ENCODE results near the gene ZNF628.
"Not testable (repeated sequence)": the region's sequence is repeated elsewhere in the genome, so short reads cannot be mapped to it uniquely, and the experiment has no call there.

ZNF628 gene

DNA sequence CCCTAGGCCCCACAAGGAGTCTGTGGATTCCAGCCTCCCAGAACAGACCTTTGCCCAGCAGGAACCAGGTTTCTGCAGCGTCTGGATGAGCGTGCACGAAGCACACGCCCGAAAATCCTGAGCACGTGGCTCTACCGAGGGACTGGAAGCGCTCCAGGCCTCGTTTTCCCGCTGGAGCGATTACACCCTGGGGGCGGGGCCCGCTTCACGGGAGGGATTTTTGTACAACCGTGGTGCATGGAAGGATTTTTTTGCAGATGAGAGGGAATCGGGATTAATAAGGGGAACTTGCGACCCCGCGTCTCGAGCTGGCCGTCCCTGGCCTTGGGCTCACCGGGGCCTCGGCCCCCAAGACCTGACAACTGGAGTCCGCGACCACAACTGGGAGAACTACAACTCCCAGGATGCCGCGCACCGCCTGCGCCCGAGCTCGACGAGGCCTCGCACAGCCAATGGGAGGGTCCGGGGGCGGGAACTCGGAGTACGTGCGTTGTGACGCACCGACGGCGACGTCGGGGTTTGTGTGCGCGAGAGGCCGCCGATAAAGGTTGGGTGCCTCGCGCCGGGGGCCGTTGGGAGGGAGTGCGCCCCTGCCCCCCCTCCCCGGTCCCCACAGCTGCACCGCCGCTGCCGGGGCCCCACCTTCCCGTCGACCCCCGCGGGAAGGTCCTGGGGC lies at the start of gene ZNF628:
Gene ZNF628, plus strand, starts transcription at position 518 of the 676 bp plus-strand sequence. CDS start 3,294 bp downstream, outside the sequence.
- peak; percentile 94 to 99 (median 97) for DNase-seq (ENCODE audit: low read depth in 4 of 4, low spot score in 1 of 4)

DNA sequence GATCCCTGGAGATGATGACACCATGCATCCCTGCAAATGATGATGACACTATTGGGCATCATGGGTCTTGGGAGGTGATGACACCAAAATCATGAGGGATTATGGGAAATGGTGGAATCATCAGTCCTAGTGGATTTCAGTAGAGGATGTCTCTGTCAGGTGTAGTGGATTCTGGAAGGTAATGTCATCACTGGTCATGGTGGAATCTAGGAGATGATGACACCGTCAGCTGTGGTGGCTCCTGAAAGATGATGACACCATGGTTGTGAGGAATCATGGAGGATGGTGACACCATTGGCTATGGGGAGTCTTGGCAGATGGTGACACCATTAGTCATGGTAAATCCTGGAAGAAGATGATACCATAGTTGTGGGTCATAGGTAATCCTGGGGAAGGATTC lies 45.2 kb upstream of the ZNF628 start:
- no peak for DNase-seq (ENCODE audit: low read depth in 4 of 4, low spot score in 1 of 4)

DNA sequence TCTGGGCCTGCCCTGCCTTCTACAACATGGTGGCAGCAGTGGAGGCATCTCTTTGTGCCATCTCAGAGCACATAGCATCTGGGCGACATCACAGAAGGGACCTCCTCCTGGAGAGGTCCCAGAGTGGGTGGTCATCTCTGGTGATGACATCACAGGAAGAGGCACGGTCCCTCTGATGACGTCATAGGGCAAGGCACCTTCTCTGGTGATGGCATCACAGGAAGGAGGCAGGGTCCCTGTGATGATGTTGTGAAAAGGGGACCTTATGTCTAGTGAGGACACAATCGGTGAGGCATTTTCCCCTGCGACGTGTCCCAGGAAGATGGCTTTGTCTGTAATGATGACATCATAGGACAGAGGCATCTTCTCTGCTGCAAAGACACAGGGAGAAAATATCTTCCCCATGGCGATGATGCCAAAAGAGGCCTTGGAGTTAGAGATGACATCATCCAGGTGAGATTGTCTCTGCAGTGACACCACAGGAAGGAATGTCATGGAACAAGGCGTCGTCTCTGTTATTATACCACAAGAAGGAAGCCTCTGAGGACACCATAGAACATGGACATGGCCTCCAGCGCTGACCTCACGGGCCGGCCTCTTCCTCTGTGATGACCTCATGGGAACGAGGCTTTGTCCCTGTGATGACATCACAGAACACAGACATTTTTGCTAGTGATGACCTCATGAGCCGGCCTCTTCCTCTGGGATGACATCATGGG lies 44.0 kb upstream of the ZNF628 start:
- no peak for DNase-seq (ENCODE audit: low read depth in 4 of 4, low spot score in 1 of 4)

DNA sequence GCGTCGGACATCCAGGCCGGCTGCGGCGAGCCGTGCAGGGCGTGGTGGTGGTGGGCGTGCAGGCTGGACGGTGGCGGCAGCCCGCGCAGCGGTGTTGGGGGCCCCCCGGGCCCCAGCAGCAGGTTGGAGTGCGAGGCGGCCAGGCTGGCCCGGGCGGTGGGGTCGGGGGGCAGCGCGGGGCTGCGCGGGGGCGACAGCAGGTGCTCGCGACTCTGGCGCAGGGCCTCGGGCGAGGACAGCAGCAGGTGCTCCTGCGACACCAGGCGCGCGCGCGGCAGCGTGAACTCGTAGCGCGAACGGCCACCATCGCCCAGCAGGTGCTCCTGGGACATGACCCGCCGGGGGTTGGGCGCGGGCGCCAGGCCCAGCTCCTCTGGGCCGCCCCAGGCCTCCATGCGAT lies 43.1 kb upstream of the ZNF628 start:
- DNase-seq (ENCODE audit: low read depth in 4 of 4, low spot score in 1 of 4), result no peak

DNA sequence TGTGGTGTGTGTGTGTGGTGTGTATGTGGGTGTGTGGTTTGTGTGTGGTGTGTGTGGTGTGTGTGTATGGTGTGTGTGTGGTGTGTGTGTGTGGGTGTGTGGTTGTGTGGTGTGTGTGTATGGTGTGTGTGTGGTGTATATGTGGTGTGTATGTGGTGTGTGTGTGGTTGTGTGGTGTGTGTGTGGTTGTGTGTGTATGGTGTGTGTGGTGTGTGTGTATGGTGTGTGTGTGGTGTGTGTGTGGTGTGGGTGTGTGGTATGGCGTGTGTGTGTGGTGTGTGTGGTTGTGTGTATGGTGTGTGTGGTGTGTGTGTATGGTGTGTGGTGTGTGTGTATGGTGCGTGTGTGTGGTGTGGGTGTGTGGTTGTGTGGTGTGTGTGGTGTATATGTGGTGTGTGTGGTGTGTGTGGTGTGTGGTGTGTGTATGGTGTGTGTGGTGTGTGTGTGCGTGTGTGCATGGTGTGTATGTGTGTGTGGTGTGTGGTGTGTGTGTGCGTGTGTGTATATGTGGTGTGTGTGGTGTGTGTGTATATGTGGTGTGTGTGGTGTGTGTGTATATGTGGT lies 42.0 kb upstream of the ZNF628 start:
- DNase-seq (ENCODE audit: low read depth in 4 of 4, low spot score in 1 of 4), result no peak

DNA sequence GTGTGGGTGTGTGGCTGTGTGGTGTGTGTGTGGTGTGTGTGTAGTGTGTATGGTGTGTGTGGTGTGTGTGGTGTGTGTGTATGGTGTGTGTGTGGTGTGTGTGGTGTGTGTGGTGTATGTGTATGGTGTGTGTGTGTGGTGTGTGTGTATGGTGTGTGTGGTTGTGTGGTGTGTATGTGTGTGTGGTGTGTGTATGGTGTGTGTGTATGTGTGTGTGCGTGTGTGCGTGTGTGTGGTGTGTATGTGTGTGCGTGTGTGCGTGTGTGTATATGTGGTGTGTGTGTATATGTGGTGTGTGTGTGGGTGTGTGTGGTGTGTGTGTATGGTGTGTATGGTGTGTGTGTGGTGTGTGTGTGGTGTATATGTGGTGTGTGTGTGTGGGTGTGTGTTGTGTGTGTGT lies 41.4 kb upstream of the ZNF628 start:
- DNase-seq (ENCODE audit: low read depth in 4 of 4, low spot score in 1 of 4), result no peak

DNA sequence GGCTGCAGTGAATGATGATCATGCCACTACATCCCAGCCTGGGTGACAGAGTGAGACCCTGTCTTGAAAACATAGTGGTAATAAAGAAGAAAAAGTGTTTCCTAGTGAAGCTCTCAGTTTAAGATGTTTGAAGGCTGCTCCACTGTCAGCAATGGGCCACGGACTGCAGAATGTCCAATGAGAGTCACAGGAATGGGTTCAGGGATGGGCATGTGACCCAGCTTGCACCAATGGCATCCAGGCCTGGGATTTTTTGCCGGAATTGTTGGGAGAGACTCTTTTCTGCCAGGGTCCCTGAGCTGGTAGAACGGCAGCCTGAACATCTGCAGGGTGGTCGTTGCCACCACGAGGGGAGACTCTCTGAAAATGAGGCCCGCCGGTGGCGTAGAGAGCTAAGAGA lies 39.6 kb upstream of the ZNF628 start:
- DNase-seq (ENCODE audit: low read depth in 4 of 4, low spot score in 1 of 4), result no peak

DNA sequence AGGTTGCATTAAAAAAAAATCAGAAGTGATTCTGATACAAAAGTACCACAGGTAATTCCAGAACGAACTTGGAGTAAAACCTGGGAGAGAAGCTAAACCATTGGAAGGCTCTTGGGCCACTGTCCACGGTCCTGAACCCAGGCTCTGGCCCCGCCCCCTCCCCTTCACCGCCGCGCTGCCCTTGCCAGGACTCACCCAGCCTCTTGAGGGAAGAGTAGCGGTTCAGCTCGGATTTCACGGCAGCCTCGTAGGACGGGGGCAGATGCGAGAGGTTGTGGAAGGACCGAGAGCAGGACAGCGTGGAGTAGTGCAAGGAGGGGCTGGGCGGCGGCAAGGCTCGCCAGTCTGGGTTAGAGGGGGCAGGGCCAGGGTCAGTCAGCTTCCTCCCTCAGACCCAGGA lies 39.0 kb upstream of the ZNF628 start:
- DNase-seq (ENCODE audit: low read depth in 4 of 4, low spot score in 1 of 4), result no peak

DNA sequence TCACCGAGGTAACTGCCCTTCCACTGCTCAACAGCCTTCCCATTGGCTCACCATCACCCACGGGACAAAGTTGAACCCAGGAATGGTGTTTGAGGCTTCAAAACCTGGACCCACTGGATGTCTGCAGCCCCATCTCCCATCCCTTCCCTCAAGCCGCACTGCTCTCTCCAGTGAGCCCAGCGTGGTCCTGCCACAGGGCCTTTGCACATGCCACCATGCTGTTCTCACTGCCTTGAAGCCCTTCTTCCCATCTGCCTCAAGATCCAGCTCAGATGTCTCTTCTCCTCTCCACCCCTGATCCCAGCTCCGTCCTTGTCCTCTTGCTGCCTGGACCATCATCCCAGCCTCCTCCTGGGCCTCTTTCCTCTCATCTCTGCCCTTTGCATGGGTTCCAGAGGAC lies 37.4 kb upstream of the ZNF628 start:
- DNase-seq (ENCODE audit: low read depth in 4 of 4, low spot score in 1 of 4), result no peak

DNA sequence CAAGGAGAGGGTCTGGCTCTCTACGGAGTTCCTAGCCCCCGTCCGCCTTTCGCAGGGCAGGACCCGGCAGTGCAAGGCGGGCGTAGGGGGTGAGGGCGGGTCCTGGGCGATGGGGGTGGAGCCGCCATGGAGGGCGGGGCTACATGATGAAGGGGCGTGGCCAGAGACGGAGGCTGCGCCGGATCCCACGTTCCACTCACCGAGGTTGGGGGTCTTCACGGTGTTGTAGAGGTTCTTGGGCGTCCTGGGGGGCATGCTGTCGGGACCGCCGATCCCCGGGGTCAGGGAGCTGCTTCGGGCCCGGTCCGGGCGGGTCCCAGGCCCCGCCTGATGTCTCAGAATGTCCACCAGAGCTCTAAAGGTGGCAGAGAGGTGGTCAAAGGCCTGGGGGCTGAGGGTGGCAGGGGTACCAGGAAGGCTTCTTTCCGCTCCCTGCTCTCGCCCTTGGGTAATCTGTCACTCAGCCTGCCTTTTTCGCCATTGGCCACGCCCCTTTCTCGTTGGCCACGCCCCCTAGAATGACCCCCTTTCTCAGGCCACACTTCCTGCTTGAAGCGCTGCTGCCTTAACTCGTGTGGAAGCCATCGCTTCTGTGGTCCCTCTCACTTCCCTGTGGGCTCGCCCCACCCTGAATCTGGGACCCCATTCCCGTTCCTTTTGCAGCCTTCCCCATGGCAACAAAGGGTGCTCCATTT lies 35.9 kb upstream of the ZNF628 start:
- no peak for DNase-seq (ENCODE audit: low read depth in 4 of 4, low spot score in 1 of 4)

DNA sequence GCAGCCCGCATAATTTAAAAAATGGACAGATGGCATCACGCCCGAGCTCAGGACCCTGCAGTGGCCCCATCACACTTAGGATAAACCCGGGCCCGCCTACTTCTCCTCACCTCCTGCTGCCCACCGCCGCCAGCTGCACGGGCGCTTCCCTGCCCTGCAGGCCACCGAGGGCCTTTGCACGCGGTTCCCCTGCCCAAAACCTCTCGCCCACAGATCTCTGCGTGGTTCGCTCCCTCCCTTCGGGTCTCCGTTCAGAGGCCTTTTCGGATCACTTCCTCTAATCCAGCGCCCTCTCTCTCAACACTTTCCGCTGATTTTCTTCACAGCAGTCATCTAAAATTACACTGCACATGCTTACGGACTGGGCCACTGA lies 35.1 kb upstream of the ZNF628 start:
- DNase-seq (ENCODE audit: low read depth in 4 of 4, low spot score in 1 of 4), result no peak

DNA sequence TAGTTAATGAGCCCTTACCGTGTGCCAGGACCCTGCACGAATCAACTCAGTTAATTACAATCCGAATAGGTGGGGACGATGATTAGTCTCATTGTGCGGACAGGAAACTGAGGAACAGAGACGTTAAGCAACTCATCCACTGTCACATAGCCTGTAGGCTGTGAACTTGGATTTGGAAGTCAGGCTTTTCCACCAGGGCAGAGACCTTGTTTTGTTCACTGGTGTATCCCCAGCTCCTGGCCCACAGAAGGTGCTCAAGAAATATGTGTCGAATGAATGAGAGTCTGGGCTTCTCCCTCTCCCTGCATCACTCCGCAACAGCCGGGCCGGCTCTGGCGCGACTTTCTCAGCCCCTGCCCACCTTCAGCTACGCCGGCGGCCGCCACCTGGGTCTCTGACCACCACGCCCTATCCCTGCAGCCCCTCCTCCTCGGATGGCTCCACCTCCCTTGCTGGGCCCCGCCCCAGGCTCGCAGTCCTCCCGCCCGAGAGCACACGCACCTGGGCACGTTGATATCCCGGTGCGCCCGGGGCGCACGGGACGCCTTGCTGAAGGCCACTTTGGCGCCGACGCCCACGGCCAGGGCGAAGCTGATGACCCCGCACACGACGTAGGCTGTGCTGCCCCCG lies 34.6 kb upstream of the ZNF628 start:
- no peak for DNase-seq (ENCODE audit: low read depth in 4 of 4, low spot score in 1 of 4)

DNA sequence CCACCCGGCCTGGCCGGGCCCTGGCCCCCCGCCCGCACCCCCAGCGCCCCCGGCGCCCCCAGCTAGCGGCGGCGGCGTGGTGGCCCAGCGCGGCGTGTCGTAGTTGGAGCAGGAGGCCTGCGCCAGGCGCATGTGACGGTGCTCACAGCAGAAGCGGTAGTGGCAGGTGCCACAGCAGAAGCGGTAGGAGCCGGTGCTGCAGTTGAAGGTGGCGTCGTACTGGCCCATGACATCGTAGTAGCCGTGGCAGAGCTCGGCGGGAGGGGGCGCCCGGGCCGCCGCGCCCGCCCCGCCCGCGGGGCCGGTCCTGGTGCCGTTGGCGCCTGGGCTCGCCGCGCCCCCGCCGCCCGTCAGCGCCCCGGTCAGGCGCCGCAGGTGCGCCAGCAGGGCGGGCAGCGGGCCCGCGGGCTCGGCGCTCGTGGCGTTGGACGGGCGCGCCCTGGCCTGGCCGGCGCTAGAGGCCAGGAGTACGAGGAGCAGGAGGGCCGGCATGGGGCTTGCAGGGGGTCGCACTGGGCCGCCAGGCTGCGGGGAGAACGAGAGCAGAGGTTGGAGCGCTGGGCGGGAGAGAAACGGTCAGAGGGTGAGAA lies 34.0 kb upstream of the ZNF628 start:
- DNase-seq (ENCODE audit: low read depth in 4 of 4, low spot score in 1 of 4), result no peak

DNA sequence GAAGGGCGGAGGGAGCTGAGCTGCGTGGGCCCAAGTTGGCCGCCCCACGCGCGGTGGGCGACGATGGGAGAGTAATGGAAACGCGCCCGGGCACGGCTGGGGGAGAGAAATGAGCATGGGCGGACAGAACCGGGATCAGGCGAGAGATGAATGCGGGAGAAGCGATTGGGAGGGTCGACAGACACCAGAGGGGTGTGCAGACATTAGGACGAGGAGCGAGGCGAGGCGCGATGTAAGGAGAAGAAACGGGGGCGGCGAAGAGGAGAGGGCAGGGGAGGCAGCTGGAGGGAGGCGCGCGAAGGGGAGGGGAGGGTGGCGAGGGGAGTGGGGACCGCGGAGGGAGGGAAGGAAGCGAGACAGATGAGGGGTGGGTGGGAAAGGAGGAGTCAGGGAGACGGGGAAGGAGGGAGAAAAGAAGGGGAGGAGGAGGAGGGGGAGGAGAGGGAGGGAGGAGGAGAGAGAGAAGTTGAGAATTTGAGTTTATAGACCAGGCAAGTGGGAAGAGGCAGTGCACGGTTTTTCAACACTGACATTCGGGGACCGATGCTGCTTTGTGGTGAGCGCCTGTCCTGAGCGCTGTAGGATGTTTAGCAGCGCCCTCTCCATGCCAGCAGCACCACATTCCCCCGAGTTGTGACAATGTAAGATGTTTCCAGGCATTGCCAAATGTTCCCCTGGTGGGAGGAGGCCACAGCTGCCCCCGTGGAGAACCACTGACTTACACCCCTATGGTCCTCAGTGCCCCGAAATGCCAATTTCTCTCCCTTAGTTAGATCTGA lies 33.2 kb upstream of the ZNF628 start, which contains the start of gene SHISA7:
Gene SHISA7, minus strand, starts transcription at position 256 of the 779 bp plus-strand sequence. CDS start 437 bp downstream, outside the sequence.
- no peak for DNase-seq (ENCODE audit: low read depth in 4 of 4, low spot score in 1 of 4)

DNA sequence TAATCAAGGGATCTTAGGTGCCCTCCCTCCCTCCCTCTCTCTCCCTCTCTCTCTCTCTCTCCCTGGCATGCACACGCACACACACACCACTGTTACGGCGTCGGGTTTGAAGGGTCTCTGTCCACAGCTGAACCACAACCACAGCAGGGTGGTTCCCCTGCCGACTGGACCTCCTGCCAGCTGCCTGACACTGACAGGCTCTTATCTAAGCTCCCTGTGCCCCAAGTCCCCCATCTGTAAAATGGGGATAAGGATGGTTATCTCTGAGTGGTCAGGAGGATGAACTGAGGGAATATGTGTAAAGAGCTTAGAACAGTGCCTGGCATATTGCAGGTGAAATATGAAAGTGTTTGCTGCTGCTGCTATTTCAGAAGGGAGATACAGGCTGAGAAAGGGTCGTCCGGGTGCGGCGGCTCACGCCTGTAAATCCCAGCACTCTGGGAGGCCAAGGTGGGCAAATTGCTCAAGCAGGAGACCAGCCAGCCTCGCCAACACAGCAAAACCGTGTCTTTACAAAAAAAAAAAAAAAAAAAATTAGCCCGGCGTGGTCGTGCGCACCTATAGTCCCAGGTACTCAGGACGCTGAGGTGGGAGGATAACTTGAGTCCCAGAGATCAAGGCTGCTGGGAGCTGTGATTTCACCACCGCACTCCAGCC lies 32.5 kb upstream of the ZNF628 start:
- DNase-seq (ENCODE audit: low read depth in 4 of 4, low spot score in 1 of 4), result no peak

DNA sequence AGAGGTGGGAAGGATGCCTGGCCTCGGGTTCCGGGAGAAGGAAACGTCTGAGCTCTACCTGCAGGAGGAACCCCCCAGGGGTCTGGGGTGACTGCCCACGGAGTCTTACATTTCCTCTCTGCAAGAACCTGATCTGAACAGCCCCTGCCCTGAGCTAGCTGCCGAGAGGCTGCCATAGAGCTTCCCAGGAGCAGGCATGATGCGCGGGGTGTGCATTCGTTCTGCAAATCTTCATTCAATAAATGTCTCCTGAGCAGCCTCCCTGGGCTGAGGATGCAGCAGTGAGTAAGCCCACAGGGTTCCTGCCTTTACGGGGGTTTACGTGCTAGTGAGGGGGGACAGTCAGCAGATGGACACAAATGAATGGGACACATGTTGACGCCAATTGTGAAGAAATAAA lies 31.8 kb upstream of the ZNF628 start:
- no peak for DNase-seq (ENCODE audit: low read depth in 4 of 4, low spot score in 1 of 4)

DNA sequence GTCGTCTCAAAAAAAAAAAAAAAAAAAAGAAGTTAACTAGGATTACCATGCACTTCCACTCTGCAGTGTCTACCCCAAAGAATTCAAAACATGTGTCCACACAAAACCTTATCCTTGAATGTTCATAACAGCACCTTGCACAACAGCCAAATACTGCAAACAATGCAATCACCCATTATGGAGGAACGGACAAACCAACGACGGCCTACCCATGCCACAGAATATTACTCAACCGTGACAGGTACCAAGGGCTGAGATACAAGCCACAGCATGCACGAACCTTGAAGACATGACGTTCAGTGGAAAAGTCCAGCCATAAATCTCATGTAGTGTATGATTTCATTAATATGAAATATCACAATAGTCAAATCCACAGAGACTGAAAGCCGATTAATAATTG lies 30.4 kb upstream of the ZNF628 start:
- DNase-seq (ENCODE audit: low read depth in 4 of 4, low spot score in 1 of 4), result no peak

DNA sequence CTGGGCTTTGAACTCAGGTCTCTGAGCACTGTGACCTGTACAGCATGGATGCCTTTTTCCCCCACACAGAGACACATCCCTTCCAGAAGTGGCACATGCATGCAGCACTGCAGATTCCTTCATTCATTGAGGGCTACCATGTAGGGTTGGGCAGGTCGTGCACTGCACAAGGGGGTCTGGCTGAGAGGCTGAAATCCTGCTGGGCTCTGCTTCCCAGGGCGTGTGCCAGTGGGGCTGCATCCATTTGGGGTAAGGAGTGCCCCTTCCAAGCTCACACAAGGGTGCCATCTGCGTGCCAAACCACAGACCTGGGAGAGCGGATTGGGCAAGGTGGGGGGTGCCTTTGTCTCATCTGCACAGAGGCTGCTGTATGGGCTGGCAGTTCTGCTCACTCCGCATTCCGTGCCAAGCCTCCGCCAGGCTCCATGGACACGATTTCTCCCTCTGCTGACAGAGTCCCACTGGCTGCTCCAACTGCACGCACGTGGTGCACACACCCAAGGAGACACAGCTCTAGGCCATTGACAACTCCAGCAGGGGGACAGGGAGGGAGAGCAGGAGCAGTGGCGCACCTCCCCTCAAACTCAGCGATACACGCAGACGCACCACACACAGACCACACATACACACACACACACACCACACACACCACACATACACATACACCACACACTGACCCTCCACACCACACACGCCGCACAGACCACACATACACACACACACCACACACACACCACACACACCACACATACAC lies 28.8 kb upstream of the ZNF628 start:
- no peak for DNase-seq (ENCODE audit: low read depth in 4 of 4, low spot score in 1 of 4)

DNA sequence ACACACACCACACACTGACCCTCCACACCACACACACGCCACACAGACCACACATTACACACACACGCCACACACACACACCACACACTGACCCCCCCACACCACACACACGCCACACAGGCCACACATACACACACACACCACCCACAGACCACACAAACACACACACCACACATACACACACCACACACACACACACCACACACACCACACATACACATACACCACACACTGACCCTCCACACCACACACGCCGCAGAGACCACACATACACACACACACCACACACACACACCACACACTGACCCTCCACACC lies 28.3 kb upstream of the ZNF628 start:
- DNase-seq (ENCODE audit: low read depth in 4 of 4, low spot score in 1 of 4), result not testable (repeated sequence)
